Neural crest cell (in vitro differentiated cells): Measurements from ENCODE around the gene MRPS18A. TPM values are rescaled to one million over a fixed set of nuclear protein-coding genes. Genes with fewer than 3 reads are reported as not detected.
A peak's percentile ranks its signal among the peaks of the same experiment; 100 is the strongest.
"Not testable (repeated sequence)": the region's sequence is repeated elsewhere in the genome, so short reads cannot be mapped to it uniquely, and the experiment has no call there.

Experiments used
- DNase-seq: peaks from one replicate; pipeline ENCODE4 v3.0.0; 2021; ENCODE audit warnings: low read depth, mixed read lengths, low spot score
- H3K27ac Mint-ChIP-seq: one replicate; pipeline ENCODE4 v1.8.0; 2021; ENCODE audit warnings: mild to moderate bottlenecking, mixed read lengths; ENCODE audit not compliant: unreplicated experiment
- H3K27me3 Mint-ChIP-seq: 2 replicates; pipeline ENCODE4 v1.8.0; 2021; ENCODE audit warnings: low read depth, mild to moderate bottlenecking, mixed read lengths
- H3K36me3 Mint-ChIP-seq: 2 replicates; pipeline ENCODE4 v1.8.0; 2021; ENCODE audit warnings: low read depth, mild to moderate bottlenecking, mixed read lengths
- H3K4me1 Mint-ChIP-seq: 2 replicates; pipeline ENCODE4 v1.8.0; 2021; ENCODE audit warnings: mixed read lengths
- H3K4me3 Mint-ChIP-seq: one replicate; pipeline ENCODE4 v1.8.0; 2021; ENCODE audit warnings: mild to moderate bottlenecking, mixed read lengths
- H3K9me3 Mint-ChIP-seq: 2 replicates; pipeline ENCODE4 v1.8.0; 2021; ENCODE audit warnings: mixed read lengths
- total RNA-seq: library from RNA; stranded (reverse); gene quantifications from 2 replicates; pipeline ENCODE4 v1.2.1, GENCODE V29; 2021
- TF ChIP-seq, protein P1 (sequence below): fragments of 200-600 bp; sonication (generic); conservative IDR thresholded peaks from 2 replicates; pipeline ENCODE4 v1.5.0; 2021; ENCODE audit warnings: antibody characterized with exemption, mild to moderate bottlenecking

MRPS18A gene
- total RNA-seq, 1 donor from 2014 or later: 49.5 TPM

DNA sequence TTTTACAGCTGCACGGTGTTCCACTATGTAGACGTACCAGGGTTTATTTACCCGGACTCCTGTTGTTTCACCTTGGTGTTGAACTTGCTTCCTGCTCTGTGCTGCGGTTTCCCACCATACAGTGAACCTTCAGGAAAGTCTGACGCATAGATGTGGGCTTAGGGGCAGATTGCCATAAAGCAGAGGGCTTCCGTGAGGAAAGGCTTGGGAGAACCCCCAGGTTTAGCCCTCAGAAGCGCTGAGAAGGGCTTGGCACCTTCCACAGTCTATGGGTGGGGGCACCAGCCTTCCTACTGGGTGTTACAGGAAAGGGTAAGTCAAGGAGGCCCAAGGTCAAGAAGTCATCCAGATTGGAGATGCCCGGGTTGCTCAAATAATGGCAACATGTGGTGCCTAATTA is 19.2 kb upstream of the MRPS18A start:
- H3K27ac Mint-ChIP-seq: no peak overlapping the region
- peaks cover 52% of the 10 kb centered on the region for H3K4me1 Mint-ChIP-seq

DNA sequence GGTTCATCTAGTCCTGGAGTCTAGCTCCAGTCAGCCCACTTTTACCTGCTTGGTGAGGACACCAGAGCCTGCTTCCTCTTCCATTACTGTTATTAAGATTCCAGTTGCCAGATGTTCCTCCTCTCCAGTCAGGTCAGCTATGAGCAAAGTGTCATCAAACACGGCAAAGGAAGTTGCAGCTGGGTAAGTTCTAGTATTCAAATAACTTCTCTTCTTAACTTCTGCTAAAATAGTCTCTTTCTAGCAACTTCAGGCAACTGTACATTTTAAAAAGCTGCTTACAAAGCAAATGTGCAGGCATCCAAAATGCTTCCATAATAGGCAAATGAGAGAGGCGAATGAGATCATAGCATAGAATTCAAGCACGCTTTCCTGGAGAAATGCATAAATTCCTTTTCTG is 18.4 kb upstream of the MRPS18A start:
- Mint-ChIP-seq H3K27ac (no peak overlapping the region), H3K36me3 (no peaks in the 10 kb centered on the region), H3K4me3 (no peak overlapping the region), H3K4me1 (peaks cover 48% of the 10 kb centered on the region), H3K27me3 (no peaks in the 10 kb centered on the region), H3K9me3 (no peaks in the 10 kb centered on the region)
- TF ChIP-seq, protein P1, sequence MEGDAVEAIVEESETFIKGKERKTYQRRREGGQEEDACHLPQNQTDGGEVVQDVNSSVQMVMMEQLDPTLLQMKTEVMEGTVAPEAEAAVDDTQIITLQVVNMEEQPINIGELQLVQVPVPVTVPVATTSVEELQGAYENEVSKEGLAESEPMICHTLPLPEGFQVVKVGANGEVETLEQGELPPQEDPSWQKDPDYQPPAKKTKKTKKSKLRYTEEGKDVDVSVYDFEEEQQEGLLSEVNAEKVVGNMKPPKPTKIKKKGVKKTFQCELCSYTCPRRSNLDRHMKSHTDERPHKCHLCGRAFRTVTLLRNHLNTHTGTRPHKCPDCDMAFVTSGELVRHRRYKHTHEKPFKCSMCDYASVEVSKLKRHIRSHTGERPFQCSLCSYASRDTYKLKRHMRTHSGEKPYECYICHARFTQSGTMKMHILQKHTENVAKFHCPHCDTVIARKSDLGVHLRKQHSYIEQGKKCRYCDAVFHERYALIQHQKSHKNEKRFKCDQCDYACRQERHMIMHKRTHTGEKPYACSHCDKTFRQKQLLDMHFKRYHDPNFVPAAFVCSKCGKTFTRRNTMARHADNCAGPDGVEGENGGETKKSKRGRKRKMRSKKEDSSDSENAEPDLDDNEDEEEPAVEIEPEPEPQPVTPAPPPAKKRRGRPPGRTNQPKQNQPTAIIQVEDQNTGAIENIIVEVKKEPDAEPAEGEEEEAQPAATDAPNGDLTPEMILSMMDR: no peak
- DNase-seq: no peak

More for the DNA sequence above, 19.2 kb upstream of the MRPS18A start:
- no peaks in the 10 kb centered on the region for H3K36me3 Mint-ChIP-seq
- no peak for DNase-seq
- H3K27me3 Mint-ChIP-seq: no peaks in the 10 kb centered on the region
- H3K9me3 Mint-ChIP-seq: no peaks in the 10 kb centered on the region
- H3K4me3 Mint-ChIP-seq: no peak overlapping the region
- TF ChIP-seq, protein P1: no peak

DNA sequence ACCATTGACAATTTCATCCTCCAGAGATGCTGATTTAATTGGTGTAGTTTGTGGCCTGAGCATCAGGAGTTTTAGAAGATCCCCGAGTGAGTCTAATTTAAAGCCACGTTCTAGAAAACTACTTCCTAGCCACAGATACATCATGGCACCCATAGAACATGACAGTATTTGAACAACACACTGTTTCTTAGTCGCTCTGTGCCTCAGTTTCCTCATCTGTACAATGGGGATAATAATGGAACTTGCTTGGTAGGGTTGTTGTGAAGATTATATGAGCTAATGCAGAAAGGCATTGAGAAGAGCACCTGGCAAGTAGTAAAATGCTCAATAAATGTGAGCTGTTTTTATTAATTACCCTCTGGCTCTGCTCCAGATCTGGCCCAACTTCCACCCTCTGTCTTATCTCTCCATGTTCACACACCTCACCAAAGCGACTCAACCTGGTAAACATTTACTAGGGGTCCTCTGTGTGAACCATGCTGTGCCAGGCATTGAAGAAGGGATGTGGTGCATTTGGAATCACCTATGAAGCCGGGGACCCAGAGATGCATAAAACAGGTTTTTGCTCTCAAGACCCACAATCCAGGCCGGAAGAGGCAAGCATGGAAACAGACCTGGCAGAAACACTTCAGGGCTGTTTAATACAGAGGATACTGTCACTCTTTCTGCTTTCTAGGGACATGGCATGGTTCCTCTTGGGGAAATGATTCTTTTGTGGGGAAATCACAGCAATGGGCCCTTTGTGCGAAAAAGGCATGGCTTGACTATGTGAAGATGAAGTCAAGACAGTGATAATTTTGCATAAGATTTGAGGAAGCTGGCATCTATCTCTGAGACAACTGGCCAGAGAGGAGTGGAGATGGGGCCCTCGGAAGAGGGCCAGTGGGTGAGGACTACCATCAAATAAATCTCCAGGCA is 16.2 kb upstream of the MRPS18A start:
- peaks cover 59% of the 10 kb centered on the region for H3K4me1 Mint-ChIP-seq
- H3K36me3 Mint-ChIP-seq: no peaks in the 10 kb centered on the region
- no peak overlapping the region for H3K27ac Mint-ChIP-seq

DNA sequence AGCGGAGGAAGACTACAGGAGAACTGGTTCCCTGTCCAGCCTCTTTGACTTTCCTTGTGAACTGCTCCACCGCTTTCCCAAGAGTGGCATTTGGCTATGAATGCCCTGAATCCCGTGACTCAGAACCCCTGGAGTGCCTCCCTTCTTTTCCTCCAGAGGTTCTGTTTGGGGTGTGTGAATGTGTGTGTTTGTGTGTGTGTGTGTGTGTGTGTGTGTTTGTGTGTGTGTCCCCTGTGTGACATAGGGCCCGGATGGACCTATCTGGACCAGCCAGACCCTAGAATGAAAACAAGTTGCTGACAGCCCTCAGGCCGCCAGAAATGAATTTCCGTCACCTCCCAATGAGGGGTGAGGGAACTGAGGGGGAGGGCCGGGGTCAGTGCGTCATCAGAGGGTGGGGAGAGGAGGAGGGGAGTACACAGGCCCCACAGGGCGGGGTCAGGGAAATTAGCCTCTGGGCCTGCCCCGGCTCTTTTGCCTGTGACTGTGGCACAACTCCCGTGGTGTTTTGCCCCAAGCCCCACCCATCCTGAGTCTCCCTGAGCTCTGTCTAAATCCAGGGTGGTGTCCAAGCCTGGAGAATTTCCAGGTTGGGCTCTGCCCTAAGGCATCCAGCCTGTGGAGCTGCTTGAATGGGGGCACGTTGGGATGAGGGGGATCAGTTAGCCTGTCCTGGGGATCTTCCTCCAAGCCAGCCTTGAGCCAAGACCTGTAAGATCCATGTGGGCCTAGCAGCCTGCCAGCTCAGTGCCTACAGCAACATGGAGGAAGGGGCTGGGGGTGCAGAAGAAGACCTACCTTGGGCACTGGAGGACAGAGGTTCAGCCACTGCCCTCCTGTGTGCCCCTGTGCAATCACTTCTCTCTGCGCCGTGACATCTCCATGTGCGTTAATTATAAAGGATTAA is 15.2 kb upstream of the MRPS18A start:
- peaks cover 68% of the 10 kb centered on the region for H3K4me1 Mint-ChIP-seq
- H3K9me3 Mint-ChIP-seq: no peaks in the 10 kb centered on the region
- H3K27ac Mint-ChIP-seq: peak overlapping the region; percentile 38
- H3K36me3 Mint-ChIP-seq: no peaks in the 10 kb centered on the region
- TF ChIP-seq, protein P1: no peak
- DNase-seq: peak; percentile 62
- H3K27me3 Mint-ChIP-seq: no peaks in the 10 kb centered on the region
- peak overlapping the region; percentile 35 for H3K4me3 Mint-ChIP-seq

More for the DNA sequence above, 16.2 kb upstream of the MRPS18A start:
- TF ChIP-seq, protein P1: no peak
- Mint-ChIP-seq H3K4me3 (no peak overlapping the region), H3K27me3 (no peaks in the 10 kb centered on the region), H3K9me3 (no peaks in the 10 kb centered on the region)
- no peak for DNase-seq

DNA sequence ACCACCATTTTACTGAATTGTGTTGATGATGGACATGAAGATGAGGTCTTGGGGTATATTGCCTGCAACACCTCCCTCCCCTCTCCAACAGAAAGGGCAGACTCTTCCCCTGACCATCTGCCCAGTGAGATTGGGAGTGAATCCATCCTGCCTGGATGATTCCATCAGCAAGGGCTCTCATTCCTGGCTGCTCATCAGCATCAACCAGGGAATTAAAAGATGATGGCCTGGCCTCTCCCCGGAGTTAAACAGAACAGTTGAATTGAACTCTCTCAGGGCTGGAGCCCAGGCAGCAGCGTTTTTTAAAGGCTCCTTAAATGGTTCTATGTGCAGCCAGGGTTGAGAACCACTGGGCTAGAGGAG is 14.6 kb upstream of the MRPS18A start:
- no peaks in the 10 kb centered on the region for H3K27me3 Mint-ChIP-seq
- peak overlapping the region; percentile 38 for H3K27ac Mint-ChIP-seq
- H3K4me3 Mint-ChIP-seq: peak overlapping the region; percentile 35
- no peaks in the 10 kb centered on the region for H3K9me3 Mint-ChIP-seq
- TF ChIP-seq, protein P1: no peak
- DNase-seq: no peak
- peaks cover 68% of the 10 kb centered on the region for H3K4me1 Mint-ChIP-seq
- no peaks in the 10 kb centered on the region for H3K36me3 Mint-ChIP-seq

DNA sequence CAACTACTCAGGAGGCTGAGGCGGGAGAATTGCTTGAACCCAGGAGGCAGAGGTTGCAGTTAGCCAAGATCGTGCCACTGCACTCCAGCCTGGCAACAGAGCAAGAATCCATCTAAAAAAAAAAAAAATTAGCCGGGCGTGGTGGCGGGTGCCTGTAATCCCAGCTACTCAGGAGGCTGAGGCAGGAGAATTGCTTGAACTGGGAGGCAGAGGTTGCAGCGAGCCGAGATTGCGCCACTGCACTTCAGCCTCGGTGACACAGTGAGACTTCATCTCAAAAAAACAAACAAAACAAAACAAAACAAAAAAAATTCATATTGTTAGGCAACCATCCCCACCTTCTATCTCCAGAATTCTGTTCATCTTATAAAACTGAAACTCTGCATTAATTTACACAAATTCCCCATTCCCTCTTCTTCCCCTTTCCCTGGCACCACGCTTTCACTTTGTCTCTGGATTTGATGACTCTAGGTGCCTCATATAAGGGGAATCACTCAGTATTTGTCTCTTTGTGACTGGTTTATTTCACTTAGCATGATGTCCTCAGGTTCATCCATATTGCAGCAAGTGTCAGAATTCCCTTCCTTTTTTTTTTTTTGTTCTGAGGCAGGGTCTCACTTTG is 13.5 kb upstream of the MRPS18A start:
- H3K4me3 Mint-ChIP-seq, H3K36me3 Mint-ChIP-seq, H3K27ac Mint-ChIP-seq, DNase-seq, H3K27me3 Mint-ChIP-seq, H3K9me3 Mint-ChIP-seq: not testable (repeated sequence)
- peaks cover 60% of the 10 kb centered on the region for H3K4me1 Mint-ChIP-seq
